Left ventricle myocardium superior (tissue), 1 donor: ENCODE measurements around the gene MYOC. TPM values are rescaled to one million over a fixed set of nuclear protein-coding genes. Genes with fewer than 3 reads are reported as not detected.
"Not testable (repeated sequence)": the region's sequence is repeated elsewhere in the genome, so short reads cannot be mapped to it uniquely, and the experiment has no call there.

ENCODE experiments used
- ATAC-seq: fragments of 200-7000 bp; cut with Tn5 transposase; one replicate; pipeline ENCODE4 v1.9.1; 2020; ENCODE audit warnings: mild to moderate bottlenecking, moderate library complexity
- DNase-seq: peaks from one replicate; pipeline ENCODE4 v3.0.0-alpha.2; 2020
- intact Hi-C: fragments of 100-400 bp; cut with micrococcal nuclease; formaldehyde crosslinking; loops from one replicate; pipeline ENCODE4 v1.11.0; 2022
- long read RNA-seq: library from polyadenylated mRNA; unstranded; transcript quantifications from one replicate; pipeline ENCODE4 v2.0.0, GENCODE V29; 2021
- total RNA-seq: library from RNA; stranded (reverse); fragmentation: NEBNext Ultra II Directional; extraction: Animal tissue kit (Norgen Biotek cat#: 25700); gene quantifications from one replicate; pipeline ENCODE4 v1.2.1, GENCODE V29; 2021
- donor health status: DM: no; HTN: yes; CAD: no; lungs with severe emphysema.

MYOC gene
- total RNA-seq, result 8.3 TPM
- long read RNA-seq, transcript MYOC-201 (3 exons, 2,095 nt), result major isoform, 28 of 28 reads
- long read RNA-seq, partial matches to known transcripts, result 0 of 28 reads
- long read RNA-seq, other reads (novel, unspliced or antisense), result 0 of 28 reads

- ATAC-seq, result no peak
- intact Hi-C loops, result no loop called here
- DNase-seq, result peak; percentile 43
Measured at GRCh38 chr1:171652234-171652822, at the start of gene MYOC. MYOC (minus strand) TSS chr1:171652688; CDS start chr1:171652611, 77 bp downstream.

GRCh38 chr1:171699531-171699930, 47.0 kb upstream of the MYOC start:
- intact Hi-C loops, result no loop called here
- DNase-seq (no peak), ATAC-seq (no peak)

GRCh38 chr1:171695772-171696171, 43.3 kb upstream of the MYOC start:
- ATAC-seq, intact Hi-C loops, DNase-seq: not testable (repeated sequence)

GRCh38 chr1:171693541-171693940, 41.1 kb upstream of the MYOC start:
- DNase-seq, ATAC-seq, intact Hi-C loops: not testable (repeated sequence)

GRCh38 chr1:171683870-171684269, 31.4 kb upstream of the MYOC start:
- intact Hi-C loops, result no loop called here
- DNase-seq (no peak), ATAC-seq (no peak)

DNA sequence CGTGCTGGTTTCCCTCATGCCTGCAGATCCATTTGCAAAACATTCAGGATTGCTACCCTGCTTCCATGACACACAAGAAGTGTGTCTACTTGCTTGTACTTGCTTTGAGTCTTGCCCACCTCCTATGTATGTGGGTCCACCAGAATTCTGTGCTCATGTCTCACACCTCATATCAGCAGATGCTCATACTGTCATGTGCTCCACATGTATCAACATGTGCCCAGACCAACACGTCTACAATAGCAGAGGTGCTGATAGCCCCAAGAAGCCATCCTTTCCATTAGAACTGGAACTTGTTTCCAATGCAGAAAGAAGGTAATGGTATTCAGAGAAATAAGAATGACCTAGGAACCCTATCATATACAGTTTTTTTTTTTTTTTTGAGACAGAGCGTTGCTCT, 27.9 kb upstream of the MYOC start:
- no peak for ATAC-seq
- DNase-seq, result no peak
- intact Hi-C loops, result no loop called here

DNA sequence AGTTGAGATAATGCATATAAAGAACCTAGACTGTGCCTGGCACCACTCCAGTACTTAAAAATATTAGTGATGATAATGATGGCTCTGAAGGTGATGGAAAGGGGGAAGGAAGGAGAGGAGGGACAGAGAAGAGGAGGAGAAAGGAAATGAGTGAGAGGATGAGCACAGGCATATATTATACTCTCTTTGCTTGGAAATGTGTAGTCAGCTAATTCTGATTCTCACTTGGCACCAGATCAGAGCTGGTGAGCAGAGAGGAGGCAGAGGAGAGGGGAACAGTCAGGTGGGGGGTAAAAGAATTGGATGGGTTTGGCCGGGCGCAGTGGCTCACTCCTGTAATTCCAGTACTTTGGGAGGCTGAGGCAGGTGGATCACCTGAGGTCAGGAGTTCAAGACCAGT, 24.3 kb upstream of the MYOC start:
- intact Hi-C loops, result no loop called here

DNA sequence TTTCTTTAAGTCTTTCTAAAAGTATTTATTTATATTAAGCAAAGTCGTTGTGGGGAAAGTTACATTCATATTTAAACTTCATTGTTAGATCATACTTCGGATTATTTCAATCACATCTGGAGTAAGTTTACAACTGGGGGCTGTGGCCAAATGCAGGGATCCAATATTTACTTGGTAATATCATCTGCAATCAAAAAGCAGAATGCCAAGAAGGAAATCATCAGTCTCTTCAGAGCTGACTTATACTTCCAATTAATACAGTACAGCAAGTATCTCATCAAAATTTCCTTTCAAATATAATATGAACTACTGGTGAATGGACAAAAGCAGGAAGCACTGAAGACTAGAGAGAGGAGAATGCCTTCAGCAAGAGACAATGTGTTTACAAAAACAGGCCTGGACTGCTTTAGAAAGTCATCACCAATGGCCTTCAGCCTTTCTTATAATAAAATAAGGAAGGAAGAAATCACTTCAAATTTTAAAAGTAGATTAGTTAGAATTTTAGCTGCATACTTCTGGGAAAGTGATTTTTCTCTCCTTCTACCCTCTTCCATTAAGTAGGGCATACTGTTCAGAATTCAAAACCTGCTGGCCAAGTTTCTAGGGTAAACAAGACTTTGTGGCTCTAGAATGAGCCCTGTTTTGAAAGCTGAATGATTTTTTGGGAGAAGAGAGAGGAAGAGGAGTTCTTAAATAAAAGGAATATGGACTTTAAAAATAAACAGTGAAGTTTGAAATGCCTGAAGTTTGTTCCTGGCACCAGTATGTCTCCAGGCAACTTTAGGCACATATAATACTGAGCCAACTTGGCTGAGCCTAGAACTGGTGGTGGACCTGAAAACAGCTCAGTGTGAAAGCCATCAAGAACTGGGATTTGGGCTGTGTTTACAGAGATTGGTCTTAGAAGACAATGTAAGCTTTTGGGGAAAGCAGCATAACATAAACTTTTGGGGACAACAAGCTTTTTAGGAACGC, 22.2 kb upstream of the MYOC start:
- DNase-seq, result no peak
- intact Hi-C loops, result no loop called here
- peak; percentile 81 for ATAC-seq

More for the DNA sequence above, 24.3 kb upstream of the MYOC start:
- DNase-seq, result no peak
- no peak for ATAC-seq

DNA sequence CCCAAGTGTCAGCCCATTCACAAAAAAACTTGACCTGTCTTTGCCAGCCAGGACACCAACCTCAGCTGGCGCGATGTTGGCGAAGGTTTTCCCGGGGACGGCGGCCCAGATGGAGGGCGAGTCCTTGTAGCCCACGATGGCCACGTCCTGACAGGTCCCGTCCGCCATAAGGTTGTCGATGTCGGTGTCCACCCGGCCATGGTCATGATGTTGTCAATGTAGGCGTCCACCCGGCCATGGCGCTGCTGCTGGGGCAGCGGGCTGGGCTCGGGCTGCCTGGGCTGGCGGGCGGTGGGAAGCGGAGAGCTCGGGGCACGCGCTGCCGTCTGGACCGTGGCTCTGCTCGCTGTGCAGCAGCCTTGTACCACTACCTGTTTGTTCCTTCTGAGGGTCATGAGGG, 18.3 kb upstream of the MYOC start:
- intact Hi-C loops, result no loop called here
- ATAC-seq (no peak), DNase-seq (no peak)

DNA sequence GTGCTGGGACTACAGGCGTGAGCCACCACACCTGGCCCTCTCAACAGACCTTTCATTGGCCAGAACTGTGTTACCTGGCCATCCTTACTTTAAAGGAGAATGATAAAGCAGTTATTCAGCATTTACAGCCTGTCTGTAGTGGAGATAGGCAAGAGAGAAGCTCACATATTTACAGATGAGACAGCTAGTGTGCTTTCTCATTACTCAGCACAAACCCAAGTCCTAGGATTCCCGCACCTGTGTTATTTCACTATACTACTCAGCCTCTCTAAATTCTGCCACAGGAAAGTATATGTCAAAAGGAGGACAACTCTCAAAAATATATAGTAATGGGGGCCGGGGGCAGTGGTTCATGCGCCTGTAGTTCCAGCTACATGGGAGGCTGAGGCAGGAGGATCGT, 15.9 kb upstream of the MYOC start:
- ATAC-seq (no peak), DNase-seq (no peak)
- intact Hi-C loops, result no loop called here

- intact Hi-C loops, result no loop called here
- DNase-seq (peak; percentile 38), ATAC-seq (peak; percentile 92)
Measured at GRCh38 chr1:171666114-171666769, 13.8 kb upstream of the MYOC start.

DNA sequence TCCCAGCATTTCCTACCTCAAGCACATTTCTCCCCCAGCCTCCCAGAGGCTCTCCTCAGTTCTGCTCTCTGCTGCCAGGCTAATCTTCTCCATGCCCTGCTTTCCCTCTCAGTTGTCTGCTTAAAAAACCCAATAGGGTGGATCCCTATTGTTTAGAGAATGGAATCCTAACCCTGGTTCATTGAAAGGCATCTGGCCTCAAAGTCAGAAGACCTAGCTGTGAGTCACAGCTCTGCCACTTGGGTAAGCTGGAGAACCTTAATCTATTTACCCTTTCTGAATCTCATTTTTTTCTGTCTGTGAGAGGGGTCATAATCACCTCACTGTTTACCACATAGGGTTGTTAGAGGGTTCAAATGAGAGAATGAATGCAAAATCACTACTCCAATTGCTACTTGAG, 12.5 kb upstream of the MYOC start:
- ATAC-seq (no peak), DNase-seq (no peak)
- intact Hi-C loops, result no loop called here

DNA sequence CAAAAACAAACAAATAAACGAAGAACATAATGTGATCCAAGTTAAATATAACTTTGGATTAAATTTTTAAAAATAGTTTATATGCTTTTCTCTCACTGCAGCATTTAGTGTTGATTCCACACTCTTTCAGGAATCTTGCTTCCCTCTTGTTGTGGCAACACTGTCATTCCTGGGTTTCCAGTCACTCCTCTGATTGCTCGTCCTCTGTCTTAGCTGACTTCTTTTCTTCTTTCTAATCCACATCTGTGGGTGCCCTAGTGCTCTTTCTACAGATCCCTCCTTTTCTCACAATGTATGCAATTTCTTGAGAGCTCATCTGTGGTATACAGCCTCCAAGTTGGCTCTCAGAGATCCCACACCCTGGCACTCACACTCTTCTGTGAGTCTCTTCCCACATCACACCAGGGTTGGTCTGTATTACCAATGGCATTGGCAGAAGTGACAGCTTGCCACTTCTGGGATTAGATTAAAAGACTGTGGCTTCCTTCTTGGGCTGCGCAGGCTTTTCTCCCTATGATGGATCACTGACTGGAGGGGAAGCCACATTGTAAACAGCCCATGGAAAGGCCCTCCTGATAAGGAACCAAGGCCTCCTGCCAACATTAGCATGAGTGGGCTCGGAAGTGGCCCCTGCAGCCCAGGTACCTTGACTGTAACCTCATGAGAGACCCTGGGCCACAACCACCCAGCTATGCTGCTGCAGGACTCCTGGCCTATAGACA, 11.5 kb upstream of the MYOC start:
- intact Hi-C loops, result no loop called here
- ATAC-seq, result no peak
- no peak for DNase-seq

- intact Hi-C loops, result no loop called here
- ATAC-seq (peak; percentile 61), DNase-seq (no peak)
Measured at GRCh38 chr1:171663036-171663853, 10.8 kb upstream of the MYOC start.

GRCh38 chr1:171661076-171661650, 8.7 kb upstream of the MYOC start:
- intact Hi-C loops, result no loop called here
- no peak for ATAC-seq
- no peak for DNase-seq

DNA sequence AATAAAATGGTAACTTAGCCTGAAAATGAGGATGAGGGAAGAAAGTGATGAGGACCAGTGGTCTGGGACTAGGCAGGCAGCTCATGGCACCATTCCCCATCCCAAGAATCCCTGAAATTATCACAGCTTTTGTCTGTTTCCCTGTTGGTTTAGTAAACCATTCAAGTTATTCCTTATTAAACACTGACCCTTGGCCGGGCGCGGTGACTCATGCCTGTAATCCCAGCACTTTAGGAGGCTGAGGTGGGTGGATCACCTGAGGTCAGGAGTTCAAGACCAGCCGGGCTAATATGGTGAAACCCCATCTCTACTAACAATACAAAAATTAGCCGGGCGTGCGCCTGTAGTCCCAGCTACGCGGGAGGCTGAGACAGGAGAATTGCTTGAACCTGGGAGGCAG, 3.7 kb upstream of the MYOC start:
- intact Hi-C loops, DNase-seq, ATAC-seq: not testable (repeated sequence)

- ATAC-seq, result no peak
- DNase-seq, result peak; percentile 32
- intact Hi-C loops, result no loop called here
Measured at GRCh38 chr1:171655746-171656116, 3.2 kb upstream of the MYOC start.
